ENCODE results near the gene ADAMTSL3.
"Not testable (repeated sequence)": the region's sequence is repeated elsewhere in the genome, so short reads cannot be mapped to it uniquely, and the experiment has no call there.

The ADAMTSL3 gene

GRCh38 chr15:84082739-84083138 is 428.8 kb downstream of the ADAMTSL3 start:
- H3K27me3 Mint-ChIP-seq, result peaks cover 53% of the 10 kb centered on the region
- no peaks in the 10 kb centered on the region for H3K9me3 Mint-ChIP-seq
- no peak overlapping the region for H3K27ac Mint-ChIP-seq
- H3K4me3 Mint-ChIP-seq, result no peak overlapping the region
- peaks cover 13% of the 10 kb centered on the region for H3K4me1 Mint-ChIP-seq (ENCODE audit: low read depth)
- H3K36me3 Mint-ChIP-seq (ENCODE audit: low read depth), result no peaks in the 10 kb centered on the region

- not testable (repeated sequence) for H3K9me3 Mint-ChIP-seq; H3K4me3 Mint-ChIP-seq; H3K4me1 Mint-ChIP-seq (ENCODE audit: low read depth); H3K36me3 Mint-ChIP-seq (ENCODE audit: low read depth); H3K27ac Mint-ChIP-seq
- H3K27me3 Mint-ChIP-seq, result peaks cover 26% of the 10 kb centered on the region
These were observed 432.1 kb downstream of the ADAMTSL3 start for GRCh38 chr15:84086071-84086470.

All from stimulated activated naive CD8-positive, alpha-beta T cell treated with anti-CD3 and anti-CD28 coated beads, Interleukin-15, Interleukin-2, amounts not matched to agents 100 ng/mL and 50 ng/mL, for 24 hours (primary cell).